HEK293 (cell line): ENCODE results near the gene FMN1.

Source experiments
- BCL11A ChIP-seq: fragments of 450-650 bp; formaldehyde crosslinking; IDR thresholded peaks from 2 replicates; pipeline ENCODE4 v1.5.1; 2016; ENCODE audit warnings: low read depth, missing biosample characterization, missing genetic modification characterization
- IKZF3 ChIP-seq: fragments of 450-650 bp; IDR thresholded peaks from 2 replicates; pipeline ENCODE4 v1.5.0; 2018; ENCODE audit warnings: missing biosample characterization, mild to moderate bottlenecking, missing genetic modification characterization, moderate library complexity
- TCF7L2 ChIP-seq: IDR thresholded peaks from 2 replicates; pipeline ENCODE4 v1.6.1; 2011; ENCODE audit warnings: low read depth, mild to moderate bottlenecking, inconsistent platforms, low read length, moderate library complexity, borderline replicate concordance
- ZNF114 ChIP-seq: fragments of 450-650 bp; formaldehyde crosslinking; IDR thresholded peaks from 2 replicates; pipeline ENCODE4 v1.5.0; 2017; ENCODE audit warnings: missing biosample characterization, missing genetic modification characterization
- ZNF184 ChIP-seq: fragments of 450-650 bp; IDR thresholded peaks from 2 replicates; pipeline ENCODE4 v1.5.1; 2018; ENCODE audit warnings: missing biosample characterization, mild to moderate bottlenecking, missing genetic modification characterization
- ZNF366 ChIP-seq: fragments of 450-650 bp; formaldehyde crosslinking; conservative IDR thresholded peaks from 2 replicates; pipeline ENCODE4 v1.5.1; 2016; ENCODE audit warnings: missing biosample characterization, missing genetic modification characterization
- TF ChIP-seq, protein P1 (sequence below): fragments of 450-650 bp; formaldehyde crosslinking; IDR thresholded peaks from 2 replicates; pipeline ENCODE4 v1.5.1; 2016; ENCODE audit warnings: missing biosample characterization, missing genetic modification characterization
- TF ChIP-seq, protein P2 (sequence below): fragments of 450-650 bp; formaldehyde crosslinking; IDR thresholded peaks from 2 replicates; pipeline ENCODE4 v1.5.1; 2016; ENCODE audit warnings: missing biosample characterization, missing genetic modification characterization
- TF ChIP-seq, protein P3 (sequence below): IDR thresholded peaks from 2 replicates; pipeline ENCODE4 v1.6.1; 2011; ENCODE audit warnings: mild to moderate bottlenecking, low read depth, low read length, borderline replicate concordance
- TF ChIP-seq, protein P4 (sequence below): fragments of 450-650 bp; formaldehyde crosslinking; IDR thresholded peaks from 2 replicates; pipeline ENCODE4 v1.5.1; 2016; ENCODE audit warnings: missing biosample characterization, missing genetic modification characterization

DNA sequence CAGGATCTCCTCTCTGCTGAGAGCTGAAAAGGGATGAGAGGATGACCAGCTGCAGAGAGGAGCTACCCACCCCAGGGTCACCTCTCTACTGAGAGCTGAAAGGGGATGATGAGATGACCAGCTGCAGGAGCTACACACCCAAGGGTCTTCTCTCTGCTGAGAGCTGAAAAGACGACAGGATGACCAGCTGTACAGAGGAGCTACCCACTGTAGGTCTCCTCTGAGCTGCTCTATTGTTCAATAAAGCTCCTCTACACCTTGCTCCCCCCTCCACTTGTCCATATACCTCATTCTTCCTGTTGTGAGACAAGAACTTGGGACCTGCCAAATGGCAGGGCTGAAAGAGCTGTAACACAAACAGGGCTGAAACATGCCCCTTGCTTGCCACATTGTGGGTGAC, 149.9 kb downstream of the FMN1 start:
- TF ChIP-seq TCF7L2 (no peak), ZNF114 (tag by site-specific recombination) (no peak), IKZF3 (tag by site-specific recombination) (no peak), ZNF184 (tag by site-specific recombination) (no peak), ZNF366 (tag by site-specific recombination) (no peak), BCL11A (tag by site-specific recombination) (no peak)
- TF ChIP-seq, protein P1, sequence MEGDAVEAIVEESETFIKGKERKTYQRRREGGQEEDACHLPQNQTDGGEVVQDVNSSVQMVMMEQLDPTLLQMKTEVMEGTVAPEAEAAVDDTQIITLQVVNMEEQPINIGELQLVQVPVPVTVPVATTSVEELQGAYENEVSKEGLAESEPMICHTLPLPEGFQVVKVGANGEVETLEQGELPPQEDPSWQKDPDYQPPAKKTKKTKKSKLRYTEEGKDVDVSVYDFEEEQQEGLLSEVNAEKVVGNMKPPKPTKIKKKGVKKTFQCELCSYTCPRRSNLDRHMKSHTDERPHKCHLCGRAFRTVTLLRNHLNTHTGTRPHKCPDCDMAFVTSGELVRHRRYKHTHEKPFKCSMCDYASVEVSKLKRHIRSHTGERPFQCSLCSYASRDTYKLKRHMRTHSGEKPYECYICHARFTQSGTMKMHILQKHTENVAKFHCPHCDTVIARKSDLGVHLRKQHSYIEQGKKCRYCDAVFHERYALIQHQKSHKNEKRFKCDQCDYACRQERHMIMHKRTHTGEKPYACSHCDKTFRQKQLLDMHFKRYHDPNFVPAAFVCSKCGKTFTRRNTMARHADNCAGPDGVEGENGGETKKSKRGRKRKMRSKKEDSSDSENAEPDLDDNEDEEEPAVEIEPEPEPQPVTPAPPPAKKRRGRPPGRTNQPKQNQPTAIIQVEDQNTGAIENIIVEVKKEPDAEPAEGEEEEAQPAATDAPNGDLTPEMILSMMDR (tag by site-specific recombination), result no peak
- TF ChIP-seq, protein P2, sequence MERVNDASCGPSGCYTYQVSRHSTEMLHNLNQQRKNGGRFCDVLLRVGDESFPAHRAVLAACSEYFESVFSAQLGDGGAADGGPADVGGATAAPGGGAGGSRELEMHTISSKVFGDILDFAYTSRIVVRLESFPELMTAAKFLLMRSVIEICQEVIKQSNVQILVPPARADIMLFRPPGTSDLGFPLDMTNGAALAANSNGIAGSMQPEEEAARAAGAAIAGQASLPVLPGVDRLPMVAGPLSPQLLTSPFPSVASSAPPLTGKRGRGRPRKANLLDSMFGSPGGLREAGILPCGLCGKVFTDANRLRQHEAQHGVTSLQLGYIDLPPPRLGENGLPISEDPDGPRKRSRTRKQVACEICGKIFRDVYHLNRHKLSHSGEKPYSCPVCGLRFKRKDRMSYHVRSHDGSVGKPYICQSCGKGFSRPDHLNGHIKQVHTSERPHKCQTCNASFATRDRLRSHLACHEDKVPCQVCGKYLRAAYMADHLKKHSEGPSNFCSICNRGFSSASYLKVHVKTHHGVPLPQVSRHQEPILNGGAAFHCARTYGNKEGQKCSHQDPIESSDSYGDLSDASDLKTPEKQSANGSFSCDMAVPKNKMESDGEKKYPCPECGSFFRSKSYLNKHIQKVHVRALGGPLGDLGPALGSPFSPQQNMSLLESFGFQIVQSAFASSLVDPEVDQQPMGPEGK (tag by site-specific recombination), result no peak
- TF ChIP-seq, protein P3, sequence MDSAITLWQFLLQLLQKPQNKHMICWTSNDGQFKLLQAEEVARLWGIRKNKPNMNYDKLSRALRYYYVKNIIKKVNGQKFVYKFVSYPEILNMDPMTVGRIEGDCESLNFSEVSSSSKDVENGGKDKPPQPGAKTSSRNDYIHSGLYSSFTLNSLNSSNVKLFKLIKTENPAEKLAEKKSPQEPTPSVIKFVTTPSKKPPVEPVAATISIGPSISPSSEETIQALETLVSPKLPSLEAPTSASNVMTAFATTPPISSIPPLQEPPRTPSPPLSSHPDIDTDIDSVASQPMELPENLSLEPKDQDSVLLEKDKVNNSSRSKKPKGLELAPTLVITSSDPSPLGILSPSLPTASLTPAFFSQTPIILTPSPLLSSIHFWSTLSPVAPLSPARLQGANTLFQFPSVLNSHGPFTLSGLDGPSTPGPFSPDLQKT, result no peak
- TF ChIP-seq, protein P4, sequence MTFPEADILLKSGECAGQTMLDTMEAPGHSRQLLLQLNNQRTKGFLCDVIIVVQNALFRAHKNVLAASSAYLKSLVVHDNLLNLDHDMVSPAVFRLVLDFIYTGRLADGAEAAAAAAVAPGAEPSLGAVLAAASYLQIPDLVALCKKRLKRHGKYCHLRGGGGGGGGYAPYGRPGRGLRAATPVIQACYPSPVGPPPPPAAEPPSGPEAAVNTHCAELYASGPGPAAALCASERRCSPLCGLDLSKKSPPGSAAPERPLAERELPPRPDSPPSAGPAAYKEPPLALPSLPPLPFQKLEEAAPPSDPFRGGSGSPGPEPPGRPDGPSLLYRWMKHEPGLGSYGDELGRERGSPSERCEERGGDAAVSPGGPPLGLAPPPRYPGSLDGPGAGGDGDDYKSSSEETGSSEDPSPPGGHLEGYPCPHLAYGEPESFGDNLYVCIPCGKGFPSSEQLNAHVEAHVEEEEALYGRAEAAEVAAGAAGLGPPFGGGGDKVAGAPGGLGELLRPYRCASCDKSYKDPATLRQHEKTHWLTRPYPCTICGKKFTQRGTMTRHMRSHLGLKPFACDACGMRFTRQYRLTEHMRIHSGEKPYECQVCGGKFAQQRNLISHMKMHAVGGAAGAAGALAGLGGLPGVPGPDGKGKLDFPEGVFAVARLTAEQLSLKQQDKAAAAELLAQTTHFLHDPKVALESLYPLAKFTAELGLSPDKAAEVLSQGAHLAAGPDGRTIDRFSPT, result no peak
